ENCODE results near the gene PDLIM5.

PDLIM5 gene

GRCh38 chr4:94516067-94516466 is 64.3 kb downstream of the PDLIM5 start:
- no peak overlapping the region for H3K27ac ChIP-seq (ENCODE audit: low read depth, low read length)
- H3K27me3 ChIP-seq (ENCODE audit: insufficient read depth, low read length) = no peaks in the 10 kb centered on the region
- H3K36me3 ChIP-seq (ENCODE audit: insufficient read depth, low read length) = no peaks in the 10 kb centered on the region
- H3K9ac ChIP-seq (ENCODE audit: low read depth, low read length) = no peak overlapping the region
- H3K4me3 ChIP-seq (ENCODE audit: low read length) = no peak overlapping the region
- 93% methylated on average over 3 of the region's 3 CpGs for WGBS
- H3K4me1 ChIP-seq (ENCODE audit: insufficient read depth, low read length) = 0 out of 2 replicates have a peak, but pooled peaks cover 6% of the 10 kb centered on the region
- no peaks in the 10 kb centered on the region for H3K9me3 ChIP-seq (ENCODE audit: insufficient read depth, low read depth, low read length)

DNA sequence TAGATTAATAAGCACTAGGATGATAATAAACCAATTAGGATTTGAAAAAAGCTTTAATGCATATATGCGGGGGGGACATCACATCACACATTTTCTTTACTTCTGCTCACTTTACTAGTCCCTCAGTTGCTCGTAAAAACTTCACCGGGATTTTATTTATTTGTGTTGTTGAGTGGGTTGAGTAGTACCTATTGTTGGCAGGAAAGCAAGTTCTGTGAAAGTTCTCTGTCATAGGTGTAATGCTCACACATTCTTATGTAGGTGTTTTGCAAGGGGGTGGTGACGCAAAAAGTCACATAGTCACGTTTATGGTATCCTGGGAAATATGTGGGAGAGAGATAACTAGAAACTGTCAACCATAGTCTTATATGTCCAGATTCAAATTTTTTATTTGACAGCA is 65.3 kb downstream of the PDLIM5 start:
- Histone ChIP-seq H3K9me3 (ENCODE audit: insufficient read depth, low read depth, low read length) (no peaks in the 10 kb centered on the region), H3K4me1 (ENCODE audit: insufficient read depth, low read length) (0 out of 2 replicates have a peak, but pooled peaks cover 6% of the 10 kb centered on the region), H3K27ac (ENCODE audit: low read depth, low read length) (no peak overlapping the region), H3K4me3 (ENCODE audit: low read length) (no peak overlapping the region), H3K27me3 (ENCODE audit: insufficient read depth, low read length) (no peaks in the 10 kb centered on the region), H3K36me3 (ENCODE audit: insufficient read depth, low read length) (no peaks in the 10 kb centered on the region), H3K9ac (ENCODE audit: low read depth, low read length) (no peak overlapping the region)
- 90% methylated on average over 4 of the region's 5 CpGs for WGBS

GRCh38 chr4:94517492-94517891 is 65.8 kb downstream of the PDLIM5 start:
- H3K36me3 ChIP-seq (ENCODE audit: insufficient read depth, low read length) = no peaks in the 10 kb centered on the region
- WGBS = no CpG with 5 or more reads among the region's 1 CpG
- H3K4me3 ChIP-seq (ENCODE audit: low read length) = no peak overlapping the region
- H3K9ac ChIP-seq (ENCODE audit: low read depth, low read length) = no peak overlapping the region
- no peaks in the 10 kb centered on the region for H3K27me3 ChIP-seq (ENCODE audit: insufficient read depth, low read length)
- H3K4me1 ChIP-seq (ENCODE audit: insufficient read depth, low read length) = 0 out of 2 replicates have a peak, but pooled peaks cover 6% of the 10 kb centered on the region
- H3K27ac ChIP-seq (ENCODE audit: low read depth, low read length) = no peak overlapping the region
- H3K9me3 ChIP-seq (ENCODE audit: insufficient read depth, low read depth, low read length) = no peaks in the 10 kb centered on the region

DNA sequence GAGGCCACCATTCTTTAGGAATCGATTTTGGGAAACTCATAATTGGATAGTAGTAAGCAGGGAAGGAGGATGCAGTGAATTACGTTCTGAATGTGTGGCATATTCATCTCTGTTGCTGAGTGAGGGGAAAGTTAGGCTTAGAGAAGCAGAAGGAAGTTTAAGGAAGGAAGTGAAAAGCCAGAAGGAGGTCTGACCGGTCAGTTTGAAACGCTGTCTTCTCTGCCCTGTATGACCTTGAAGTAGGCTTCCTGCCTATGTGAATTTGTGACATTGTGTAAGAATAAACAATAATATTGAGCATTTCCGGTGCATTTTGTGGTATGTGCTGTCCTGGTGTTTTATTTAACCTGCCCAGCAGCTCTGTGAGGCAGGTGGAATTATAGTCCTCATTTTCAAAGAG is 67.3 kb downstream of the PDLIM5 start:
- no peaks in the 10 kb centered on the region for H3K36me3 ChIP-seq (ENCODE audit: insufficient read depth, low read length)
- H3K27ac ChIP-seq (ENCODE audit: low read depth, low read length) = no peak overlapping the region
- H3K9me3 ChIP-seq (ENCODE audit: insufficient read depth, low read depth, low read length) = no peaks in the 10 kb centered on the region
- no peak overlapping the region for H3K9ac ChIP-seq (ENCODE audit: low read depth, low read length)
- H3K4me1 ChIP-seq (ENCODE audit: insufficient read depth, low read length) = peaks cover 18% of the 10 kb centered on the region
- WGBS = 92% methylated on average over 5 of the region's 5 CpGs
- H3K4me3 ChIP-seq (ENCODE audit: low read length) = no peak overlapping the region
- no peaks in the 10 kb centered on the region for H3K27me3 ChIP-seq (ENCODE audit: insufficient read depth, low read length)

- H3K36me3 ChIP-seq (ENCODE audit: insufficient read depth, low read length) = no peaks in the 10 kb centered on the region
- 90% methylated on average over 4 of the region's 4 CpGs for WGBS
- H3K27me3 ChIP-seq (ENCODE audit: insufficient read depth, low read length) = no peaks in the 10 kb centered on the region
- peaks cover 18% of the 10 kb centered on the region for H3K4me1 ChIP-seq (ENCODE audit: insufficient read depth, low read length)
- no peak overlapping the region for H3K27ac ChIP-seq (ENCODE audit: low read depth, low read length)
- no peaks in the 10 kb centered on the region for H3K9me3 ChIP-seq (ENCODE audit: insufficient read depth, low read depth, low read length)
- no peak overlapping the region for H3K9ac ChIP-seq (ENCODE audit: low read depth, low read length)
- no peak overlapping the region for H3K4me3 ChIP-seq (ENCODE audit: low read length)
These were observed 68.4 kb downstream of the PDLIM5 start for GRCh38 chr4:94519925-94520789.

DNA sequence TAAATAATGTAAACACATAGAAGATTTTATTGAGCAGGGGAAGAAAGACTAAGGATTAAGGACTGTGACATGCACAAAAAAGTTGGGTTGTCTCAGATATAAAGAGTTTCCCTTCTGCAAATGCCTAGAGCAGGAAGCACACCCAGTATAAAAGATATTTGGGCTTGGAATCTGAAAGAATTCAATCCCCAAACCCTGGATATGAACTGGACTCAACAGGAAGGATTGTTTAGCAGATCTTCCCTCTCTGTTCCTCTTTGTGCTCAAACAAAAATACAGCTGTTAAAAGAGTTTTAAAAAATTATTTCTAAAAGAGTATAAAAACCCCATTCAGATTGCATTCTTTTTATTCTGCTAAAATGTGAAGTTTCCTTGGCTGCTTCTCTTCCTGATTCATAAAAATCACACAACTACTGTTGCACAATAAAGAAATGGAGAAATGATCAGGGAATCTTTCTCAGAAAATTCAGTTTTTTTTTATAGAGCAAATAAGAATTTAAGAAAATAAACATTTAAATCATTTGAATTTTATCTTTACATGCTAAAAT is 71.4 kb downstream of the PDLIM5 start:
- no peak overlapping the region for H3K9ac ChIP-seq (ENCODE audit: low read depth, low read length)
- H3K4me1 ChIP-seq (ENCODE audit: insufficient read depth, low read length) = peaks cover 18% of the 10 kb centered on the region
- H3K36me3 ChIP-seq (ENCODE audit: insufficient read depth, low read length) = no peaks in the 10 kb centered on the region
- H3K9me3 ChIP-seq (ENCODE audit: insufficient read depth, low read depth, low read length) = no peaks in the 10 kb centered on the region
- no peak overlapping the region for H3K4me3 ChIP-seq (ENCODE audit: low read length)
- H3K27me3 ChIP-seq (ENCODE audit: insufficient read depth, low read length) = no peaks in the 10 kb centered on the region
- H3K27ac ChIP-seq (ENCODE audit: low read depth, low read length) = no peak overlapping the region

GRCh38 chr4:94523617-94524016 is 71.9 kb downstream of the PDLIM5 start:
- Histone ChIP-seq H3K4me3 (ENCODE audit: low read length) (no peak overlapping the region), H3K9ac (ENCODE audit: low read depth, low read length) (no peak overlapping the region), H3K4me1 (ENCODE audit: insufficient read depth, low read length) (peaks cover 16% of the 10 kb centered on the region), H3K9me3 (ENCODE audit: insufficient read depth, low read depth, low read length) (no peaks in the 10 kb centered on the region), H3K27ac (ENCODE audit: low read depth, low read length) (no peak overlapping the region), H3K36me3 (ENCODE audit: insufficient read depth, low read length) (no peaks in the 10 kb centered on the region), H3K27me3 (ENCODE audit: insufficient read depth, low read length) (no peaks in the 10 kb centered on the region)
- 95% methylated on average over 3 of the region's 3 CpGs for WGBS

DNA sequence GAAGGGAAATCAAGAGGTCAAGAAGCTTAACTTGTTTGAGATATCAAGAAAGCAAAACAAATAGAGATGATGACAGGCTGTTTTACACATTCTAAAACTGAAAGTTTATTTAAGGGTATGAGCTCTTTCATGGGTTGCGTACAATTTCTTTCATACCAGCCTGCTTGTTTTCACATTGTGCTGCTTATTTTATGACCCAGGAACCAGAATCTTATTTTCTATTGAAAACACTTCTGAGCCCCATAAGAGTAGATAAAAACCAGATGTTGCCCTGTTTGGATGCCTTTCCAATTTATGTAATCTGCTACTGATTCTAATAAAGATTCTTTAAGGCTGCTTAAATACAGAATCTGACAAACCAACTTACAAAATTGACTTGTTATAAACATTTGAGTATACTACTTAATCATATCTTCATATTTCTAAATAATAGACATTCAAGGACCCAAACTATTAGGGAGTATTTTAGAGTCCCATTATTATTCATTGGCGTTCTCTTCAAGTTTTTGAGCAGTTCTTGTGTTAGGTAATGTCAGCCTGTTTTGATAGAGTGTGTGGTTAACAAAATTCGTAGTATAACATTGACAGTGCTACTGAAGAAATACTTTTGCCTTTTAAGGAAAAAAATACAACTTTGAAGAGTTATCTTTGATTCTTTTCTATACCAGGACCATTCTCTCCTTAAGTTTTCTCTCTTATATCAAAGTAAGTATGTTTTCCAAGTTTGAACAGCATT is 74.4 kb downstream of the PDLIM5 start:
- Histone ChIP-seq H3K36me3 (ENCODE audit: insufficient read depth, low read length) (no peaks in the 10 kb centered on the region), H3K4me3 (ENCODE audit: low read length) (no peak overlapping the region), H3K4me1 (ENCODE audit: insufficient read depth, low read length) (peaks cover 18% of the 10 kb centered on the region), H3K9ac (ENCODE audit: low read depth, low read length) (no peak overlapping the region), H3K9me3 (ENCODE audit: insufficient read depth, low read depth, low read length) (no peaks in the 10 kb centered on the region), H3K27me3 (ENCODE audit: insufficient read depth, low read length) (no peaks in the 10 kb centered on the region), H3K27ac (ENCODE audit: low read depth, low read length) (no peak overlapping the region)
- 96% methylated on average over 3 of the region's 3 CpGs for WGBS

GRCh38 chr4:94527556-94528233 is 76.0 kb downstream of the PDLIM5 start:
- H3K4me1 ChIP-seq (ENCODE audit: insufficient read depth, low read length) = peaks cover 16% of the 10 kb centered on the region
- H3K27ac ChIP-seq (ENCODE audit: low read depth, low read length) = no peak overlapping the region
- WGBS = 94% methylated on average over 3 of the region's 3 CpGs

GRCh38 chr4:94528792-94529451 is 77.2 kb downstream of the PDLIM5 start:
- H3K9ac ChIP-seq (ENCODE audit: low read depth, low read length) = no peak overlapping the region
- H3K9me3 ChIP-seq (ENCODE audit: insufficient read depth, low read depth, low read length) = no peaks in the 10 kb centered on the region
- no peak overlapping the region for H3K27ac ChIP-seq (ENCODE audit: low read depth, low read length)
- no peaks in the 10 kb centered on the region for H3K27me3 ChIP-seq (ENCODE audit: insufficient read depth, low read length)
- peaks cover 16% of the 10 kb centered on the region for H3K4me1 ChIP-seq (ENCODE audit: insufficient read depth, low read length)
- H3K36me3 ChIP-seq (ENCODE audit: insufficient read depth, low read length) = no peaks in the 10 kb centered on the region
- WGBS = 90% methylated on average over 7 of the region's 8 CpGs
- no peak overlapping the region for H3K4me3 ChIP-seq (ENCODE audit: low read length)

More at GRCh38 chr4:94527556-94528233, 76.0 kb downstream of the PDLIM5 start:
- Histone ChIP-seq H3K9me3 (ENCODE audit: insufficient read depth, low read depth, low read length) (no peaks in the 10 kb centered on the region), H3K4me3 (ENCODE audit: low read length) (no peak overlapping the region), H3K36me3 (ENCODE audit: insufficient read depth, low read length) (no peaks in the 10 kb centered on the region), H3K9ac (ENCODE audit: low read depth, low read length) (no peak overlapping the region), H3K27me3 (ENCODE audit: insufficient read depth, low read length) (no peaks in the 10 kb centered on the region)

Measured in HUES64 (cell line).